Spleen (tissue), 11 donors: ENCODE measurements around the gene HELQ. TPM values are rescaled to one million over a fixed set of nuclear protein-coding genes. Genes with fewer than 3 reads are reported as not detected.

Experiments
- DNase-seq: peaks from one replicate; pipeline ENCODE4 v3.0.0-alpha.2; 2020
- H3K27ac ChIP-seq, 8 donors: fragments of 200-600 bp; sonication (generic) in 7 of 8; 1 replicate in 4 of 8; 2 replicates in 4 of 8; pipeline versions ENCODE4 v1.5.0 to v1.8.0; 2016 to 2021; ENCODE audit warnings: inconsistent platforms in 4 of 8, mild to moderate bottlenecking in 4 of 8, moderate library complexity in 1 of 8
- H3K27me3 ChIP-seq, 7 donors: fragments of 200-600 bp; sonication (generic) in 6 of 7; replicated peaks in 1 of 7; 1 replicate in 4 of 7; 2 replicates in 3 of 7; pipeline versions ENCODE4 v1.5.0 to v1.8.0; 2016 to 2021; ENCODE audit warnings: inconsistent platforms in 3 of 7, mild to moderate bottlenecking in 1 of 7
- H3K36me3 ChIP-seq, 6 donors: fragments of 200-600 bp; sonication (generic) in 5 of 6; 1 replicate in 4 of 6; 2 replicates in 2 of 6; pipeline versions ENCODE4 v1.5.0 to v1.8.0; 2016 to 2021; ENCODE audit warnings: inconsistent platforms in 2 of 6
- H3K4me1 ChIP-seq, 6 donors: fragments of 200-600 bp; sonication (generic) in 5 of 6; 1 replicate in 3 of 6; 2 replicates in 3 of 6; pipeline versions ENCODE4 v1.5.0 to v1.8.0; 2016 to 2021; ENCODE audit warnings: inconsistent platforms in 3 of 6
- H3K4me3 ChIP-seq, 8 donors: fragments of 200-600 bp; sonication (generic) in 7 of 8; 1 replicate in 4 of 8; 2 replicates in 4 of 8; pipeline versions ENCODE4 v1.5.0 to v1.8.0; 2016 to 2021; ENCODE audit warnings: inconsistent platforms in 4 of 8, mild to moderate bottlenecking in 4 of 8, moderate library complexity in 2 of 8
- H3K9me3 ChIP-seq, 8 donors: fragments of 200-600 bp; sonication (generic) in 7 of 8; 1 replicate in 4 of 8; 2 replicates in 4 of 8; pipeline versions ENCODE4 v1.5.0 to v1.8.0; 2016 to 2021; ENCODE audit warnings: inconsistent platforms in 4 of 8
- POLR2A ChIP-seq, 3 donors: fragments of 450-650 bp; IDR thresholded peaks; one replicate each; pipeline ENCODE4 v1.5.1; 2017; ENCODE audit warnings: antibody characterized with exemption in 3 of 3, mild to moderate bottlenecking in 1 of 3
- POLR2AphosphoS5 ChIP-seq, 3 donors: sonication (generic); formaldehyde crosslinking; IDR thresholded peaks; one replicate each; pipeline ENCODE4 v1.5.1; 2017; ENCODE audit warnings: antibody characterized with exemption in 3 of 3
- WGBS, 5 donors: extraction: QIAGEN DNeasy Blood & Tissue Kit in 3 of 5; methylation state at CpG; one replicate each; pipeline versions ENCODE4 v1.1.5 to v1.1.7; 2013 to 2018; 5-methylcytosine and 5-hydroxymethylcytosine counted together
- intact Hi-C: fragments of 100-400 bp; cut with DNase I; formaldehyde crosslinking; loops from one replicate; pipeline ENCODE4 v1.15.0; 2023; ENCODE audit warnings: low total_unique reads
- polyA plus RNA-seq, 3 donors: library from polyadenylated mRNA; stranded (reverse); fragments of 200-250 nt; gene quantifications; one replicate each; pipeline ENCODE4 v1.2.1, GENCODE V29; 2013
- total RNA-seq, 7 donors: library from RNA; depleted of rRNA in 3 of 7; stranded (reverse); fragments of >200 nt in 3 of 7; fragmentation: NEBNext Ultra II Directional in 4 of 7; extraction: Animal tissue kit (Norgen Biotek cat#: 25700) in 4 of 7; gene quantifications; one replicate each; pipeline versions ENCODE4 v1.1.0 to v1.2.1, GENCODE V29; 2016 to 2021
- TF ChIP-seq, protein P1 (sequence below), 11 experiments: fragments of 200-600 bp in 7 of 11; fragments of 450-650 bp in 4 of 11; sonication (generic) in 4 of 11; IDR thresholded peaks in 8 of 11; conservative IDR thresholded peaks in 3 of 11; 1 replicate in 7 of 11; 2 replicates in 4 of 11; pipeline versions ENCODE4 v1.4.0 to v1.8.0; 2016 to 2021; ENCODE audit warnings: antibody characterized with exemption in 11 of 11, inconsistent platforms in 4 of 11, mild to moderate bottlenecking in 1 of 11
- donor health status: healthy with polysubstance abuse.
- donor health status: DM: no; HTN: no; CAD: no; lungs with moderate emphysema.
- donor health status: DM: no; HTN: no; CAD: no.
- donor health status: Bipolar disorder and iron deficiency.
- donor health status: healthy.
- donor health status: DM: no; HTN: no; CAD: no.
- donor health status: DM: yes; HTN: yes; CAD: no.

The HELQ gene
- total and polyA plus RNA-seq, 10 donors = 7.3 to 40.7 (median 24.4) TPM

DNA sequence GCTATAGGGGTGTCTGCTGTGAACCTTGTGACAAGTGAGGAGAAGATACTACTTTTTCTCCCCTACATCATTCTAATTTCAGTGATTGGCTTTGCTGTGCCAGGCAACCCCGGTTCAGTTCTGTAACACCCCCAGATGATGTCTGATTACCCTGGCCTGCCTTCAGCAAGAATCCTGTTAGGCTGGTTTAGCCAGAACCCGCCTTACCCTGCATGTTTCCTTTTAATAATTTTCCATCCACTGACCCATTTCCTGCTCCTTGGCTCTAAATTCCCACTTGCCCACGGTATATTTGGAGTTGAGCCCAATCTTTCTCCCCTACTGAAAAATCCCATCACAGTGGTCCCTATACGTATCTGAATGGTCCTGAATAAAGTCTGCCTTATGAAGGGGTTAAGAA is 74.5 kb downstream of the HELQ start:
- Histone ChIP-seq H3K4me1 (peaks cover 0 to under 1% (median 0%) of the 10 kb centered on the region in 6 donors), H3K36me3 (no peaks in the 10 kb centered on the region), H3K27ac (no peak overlapping the region), H3K9me3 (peaks cover 0 to 25% (median 23%) of the 10 kb centered on the region in 8 donors), H3K4me3 (no peak overlapping the region), H3K27me3 (no peaks in the 10 kb centered on the region)
- 74 to 87% (median 85%) methylated on average over 4 of the region's 4 CpGs for WGBS, 5 donors
- TF ChIP-seq POLR2A (IDR thresholded peaks at IDR 0.05) = no peak
- intact Hi-C loops = no loop called here
- no peak for DNase-seq

DNA sequence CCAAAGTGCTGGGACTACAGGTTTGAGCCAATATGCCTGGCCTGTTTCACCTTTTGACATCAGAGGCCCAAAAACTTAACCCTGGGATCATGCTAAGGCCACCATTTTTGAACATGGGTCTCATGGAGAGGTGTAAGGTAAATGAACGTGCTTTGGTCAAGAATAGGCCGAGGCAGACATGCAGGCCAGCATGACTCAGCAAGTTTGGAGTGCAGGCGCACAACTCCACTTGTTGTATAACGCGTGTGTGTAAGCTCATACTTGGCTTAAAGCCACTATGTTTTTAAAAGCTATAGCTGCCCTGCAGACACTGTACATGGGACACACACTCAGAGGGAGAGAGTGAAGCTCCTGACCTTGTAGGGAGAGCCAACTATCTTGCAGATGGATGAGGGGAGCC is 77.2 kb downstream of the HELQ start:
- H3K27me3 ChIP-seq = no peaks in the 10 kb centered on the region
- peaks cover 0 to 25% (median 23%) of the 10 kb centered on the region in 8 donors for H3K9me3 ChIP-seq
- no peaks in the 10 kb centered on the region for H3K4me1 ChIP-seq
- intact Hi-C loops = no loop called here
- DNase-seq = no peak
- H3K36me3 ChIP-seq = no peaks in the 10 kb centered on the region
- no peak for TF ChIP-seq POLR2A (IDR thresholded peaks at IDR 0.05)
- TF ChIP-seq, protein P1, sequence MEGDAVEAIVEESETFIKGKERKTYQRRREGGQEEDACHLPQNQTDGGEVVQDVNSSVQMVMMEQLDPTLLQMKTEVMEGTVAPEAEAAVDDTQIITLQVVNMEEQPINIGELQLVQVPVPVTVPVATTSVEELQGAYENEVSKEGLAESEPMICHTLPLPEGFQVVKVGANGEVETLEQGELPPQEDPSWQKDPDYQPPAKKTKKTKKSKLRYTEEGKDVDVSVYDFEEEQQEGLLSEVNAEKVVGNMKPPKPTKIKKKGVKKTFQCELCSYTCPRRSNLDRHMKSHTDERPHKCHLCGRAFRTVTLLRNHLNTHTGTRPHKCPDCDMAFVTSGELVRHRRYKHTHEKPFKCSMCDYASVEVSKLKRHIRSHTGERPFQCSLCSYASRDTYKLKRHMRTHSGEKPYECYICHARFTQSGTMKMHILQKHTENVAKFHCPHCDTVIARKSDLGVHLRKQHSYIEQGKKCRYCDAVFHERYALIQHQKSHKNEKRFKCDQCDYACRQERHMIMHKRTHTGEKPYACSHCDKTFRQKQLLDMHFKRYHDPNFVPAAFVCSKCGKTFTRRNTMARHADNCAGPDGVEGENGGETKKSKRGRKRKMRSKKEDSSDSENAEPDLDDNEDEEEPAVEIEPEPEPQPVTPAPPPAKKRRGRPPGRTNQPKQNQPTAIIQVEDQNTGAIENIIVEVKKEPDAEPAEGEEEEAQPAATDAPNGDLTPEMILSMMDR (IDR thresholded peaks at IDR 0.05 in 8 of 11, conservative IDR thresholded peaks at IDR 0.05 in 3 of 11) = no peak
- no peak for TF ChIP-seq POLR2AphosphoS5 (IDR thresholded peaks at IDR 0.05)
- 80 to 92% (median 89%) methylated on average over 5 of the region's 5 CpGs for WGBS, 5 donors
- H3K4me3 ChIP-seq = no peak overlapping the region
- no peak overlapping the region for H3K27ac ChIP-seq

DNA sequence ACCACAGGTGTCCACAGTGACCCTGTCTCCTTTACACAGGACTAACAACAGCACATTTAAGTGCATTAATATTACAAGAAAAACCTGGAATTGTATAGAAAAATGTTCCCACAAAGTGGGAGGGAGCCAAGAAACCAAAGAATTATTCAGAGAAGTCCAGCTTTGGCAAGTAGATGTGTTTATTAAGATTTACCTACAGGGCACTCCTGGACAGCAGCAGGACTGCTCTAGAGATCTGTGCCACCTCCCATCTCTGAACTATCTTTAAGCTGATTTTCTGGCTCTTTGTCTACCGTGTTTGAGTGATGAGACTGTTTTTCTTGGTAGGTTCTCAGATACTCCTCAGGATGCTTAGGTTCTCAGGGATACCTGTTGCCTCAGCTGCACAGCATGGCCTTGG is 82.7 kb downstream of the HELQ start:
- H3K4me3 ChIP-seq = no peak overlapping the region
- H3K9me3 ChIP-seq = peaks cover 0 to 12% (median 9%) of the 10 kb centered on the region in 8 donors
- intact Hi-C loops = no loop called here
- H3K36me3 ChIP-seq = no peaks in the 10 kb centered on the region
- no peak overlapping the region for H3K27ac ChIP-seq
- H3K4me1 ChIP-seq = peaks cover 0 to 20% (median 0%) of the 10 kb centered on the region in 6 donors
- WGBS, 5 donors = 71 to 87% (median 82%) methylated on average over 1 of the region's 1 CpG
- TF ChIP-seq POLR2AphosphoS5 (IDR thresholded peaks at IDR 0.05) (no peak), POLR2A (IDR thresholded peaks at IDR 0.05) (no peak)
- TF ChIP-seq, protein P1 (IDR thresholded peaks at IDR 0.05 in 8 of 11, conservative IDR thresholded peaks at IDR 0.05 in 3 of 11) = no peak
- no peaks in the 10 kb centered on the region for H3K27me3 ChIP-seq
- DNase-seq = no peak

DNA sequence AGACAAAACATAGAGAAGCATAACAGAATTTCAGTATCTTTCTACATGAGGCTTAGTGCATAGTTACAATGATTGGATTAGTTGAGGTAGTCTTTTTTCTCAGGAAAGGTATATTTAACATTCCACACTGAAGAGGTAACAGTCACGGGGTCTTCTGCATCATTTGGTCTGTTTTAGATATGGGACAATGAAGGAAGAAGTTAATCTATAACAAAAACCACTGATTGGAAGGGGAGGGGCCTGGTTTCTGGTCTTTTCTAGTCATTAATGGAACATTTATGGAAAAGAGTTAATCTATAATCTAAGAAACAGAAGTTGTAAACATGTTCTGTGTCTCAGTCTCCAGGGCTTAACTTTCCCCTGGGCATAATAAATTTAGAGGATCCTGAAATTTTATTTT is 83.7 kb downstream of the HELQ start:
- Histone ChIP-seq H3K27ac (no peak overlapping the region), H3K4me1 (peaks cover 0 to 20% (median 0%) of the 10 kb centered on the region in 6 donors), H3K36me3 (no peaks in the 10 kb centered on the region), H3K4me3 (no peak overlapping the region), H3K27me3 (no peaks in the 10 kb centered on the region), H3K9me3 (peaks cover 0 to 2% (median under 1%) of the 10 kb centered on the region in 8 donors)
- TF ChIP-seq POLR2A (IDR thresholded peaks at IDR 0.05) (no peak), POLR2AphosphoS5 (IDR thresholded peaks at IDR 0.05) (no peak)
- TF ChIP-seq, protein P1 (IDR thresholded peaks at IDR 0.05 in 8 of 11, conservative IDR thresholded peaks at IDR 0.05 in 3 of 11) = no peak
- intact Hi-C loops = no loop called here
- WGBS, 5 donors = 87 to 95% (median 88%) methylated on average over 1 of the region's 1 CpG
- DNase-seq = no peak

DNA sequence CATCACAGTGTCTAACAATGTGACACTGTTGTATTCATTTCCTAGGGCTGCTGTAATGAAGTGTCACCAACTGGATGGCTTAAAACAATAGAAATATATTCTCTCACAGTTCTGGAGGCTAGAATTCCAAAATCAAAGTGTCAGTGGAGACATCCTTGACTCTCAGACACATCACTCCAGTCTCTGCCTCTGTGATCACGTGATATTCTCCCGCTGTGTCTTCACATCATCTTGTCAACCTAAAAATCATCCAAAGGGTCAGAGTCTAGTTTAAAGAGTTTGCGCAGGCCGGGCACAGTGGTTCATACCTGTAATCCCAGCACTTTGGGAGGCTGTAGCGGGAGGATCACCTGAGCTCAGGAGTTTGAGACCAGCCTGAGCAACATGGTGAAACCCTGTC is 84.4 kb downstream of the HELQ start:
- Histone ChIP-seq H3K4me1 (peaks cover 0 to 20% (median 0%) of the 10 kb centered on the region in 6 donors), H3K27me3 (no peaks in the 10 kb centered on the region), H3K9me3 (no peaks in the 10 kb centered on the region), H3K4me3 (no peak overlapping the region), H3K27ac (no peak overlapping the region), H3K36me3 (no peaks in the 10 kb centered on the region)
- intact Hi-C loops = no loop called here
- 75 to 96% (median 93%) methylated on average over 5 of the region's 5 CpGs for WGBS, 5 donors
- no peak for DNase-seq
- TF ChIP-seq, protein P1 (IDR thresholded peaks at IDR 0.05 in 8 of 11, conservative IDR thresholded peaks at IDR 0.05 in 3 of 11) = no peak
- TF ChIP-seq POLR2A (IDR thresholded peaks at IDR 0.05) = no peak
- TF ChIP-seq POLR2AphosphoS5 (IDR thresholded peaks at IDR 0.05) = no peak
